CD4-positive, alpha-beta memory T cell (primary cell): ENCODE results near the gene CD8B. TPM values are rescaled to one million over a fixed set of nuclear protein-coding genes. Genes with fewer than 3 reads are reported as not detected.

Experiments
- CTCF ChIA-PET: fragments of 350-600 bp; sonication (Branson Sonifier 250); formaldehyde crosslinking; loops from one replicate; lab custom pipeline; 2021; ENCODE audit warnings: inconsistent platforms; ENCODE audit not compliant: partially characterized antibody; lab: Charles Lee
- POLR2A ChIA-PET: fragments of 350-600 bp; sonication (Branson Sonifier 250); formaldehyde crosslinking; loops from one replicate; lab custom pipeline; 2021; ENCODE audit not compliant: partially characterized antibody; lab: Charles Lee
- DNase-seq, 5 donors: peaks; one replicate each; pipeline versions ENCODE4 v3.0.0 to v3.0.0-alpha.2; 2020 to 2022; ENCODE audit warnings: mixed read lengths in 1 of 5
- H3K27ac ChIP-seq: one replicate; pipeline ENCODE4 v1.7.0; 2013; ENCODE audit warnings: low read depth, low read length
- H3K27me3 ChIP-seq: 2 replicates; pipeline ENCODE4 v1.7.0; 2013; ENCODE audit warnings: mild to moderate bottlenecking, low read length, moderate library complexity; ENCODE audit not compliant: insufficient read depth
- H3K36me3 ChIP-seq: 2 replicates; pipeline ENCODE4 v1.7.0; 2013; ENCODE audit warnings: mild to moderate bottlenecking, low read length, moderate library complexity; ENCODE audit not compliant: insufficient read depth
- H3K4me1 ChIP-seq: 2 replicates; pipeline ENCODE4 v1.7.0; 2013; ENCODE audit warnings: mild to moderate bottlenecking, low read length, moderate library complexity; ENCODE audit not compliant: insufficient read depth
- H3K4me3 ChIP-seq, 2 donors: one replicate each; pipeline ENCODE4 v1.7.0; 2013; ENCODE audit warnings: low read length in 2 of 2, mild to moderate bottlenecking in 1 of 2
- H3K9me3 ChIP-seq, 2 donors: one replicate each; pipeline ENCODE4 v1.7.0; 2013; ENCODE audit warnings: low read length in 2 of 2, control low read depth in 1 of 2; ENCODE audit not compliant: control insufficient read depth in 1 of 2
- H3K27ac Mint-ChIP-seq, 7 donors: one replicate each; pipeline ENCODE4 v1.8.0; 2020 to 2021; ENCODE audit warnings: mixed read lengths in 7 of 7, mild to moderate bottlenecking in 6 of 7, inconsistent platforms in 3 of 7, moderate library complexity in 3 of 7
- H3K27me3 Mint-ChIP-seq, 2 donors: one replicate each; pipeline ENCODE4 v1.8.0; 2020 to 2021; ENCODE audit warnings: mixed read lengths in 2 of 2
- H3K36me3 Mint-ChIP-seq, 2 donors: one replicate each; pipeline ENCODE4 v1.8.0; 2020 to 2021; ENCODE audit warnings: mixed read lengths in 2 of 2, inconsistent platforms in 1 of 2, mild to moderate bottlenecking in 1 of 2
- H3K4me1 Mint-ChIP-seq, 4 donors: one replicate each; pipeline ENCODE4 v1.8.0; 2020 to 2021; ENCODE audit warnings: mixed read lengths in 4 of 4, mild to moderate bottlenecking in 1 of 4
- H3K4me3 Mint-ChIP-seq, 8 donors: one replicate each; pipeline ENCODE4 v1.8.0; 2020 to 2021; ENCODE audit warnings: mixed read lengths in 8 of 8, mild to moderate bottlenecking in 7 of 8, moderate library complexity in 6 of 8, inconsistent platforms in 3 of 8
- H3K9me3 Mint-ChIP-seq, 8 donors: one replicate each; pipeline ENCODE4 v1.8.0; 2020 to 2021; ENCODE audit warnings: mixed read lengths in 8 of 8, mild to moderate bottlenecking in 5 of 8, inconsistent platforms in 3 of 8, moderate library complexity in 1 of 8
- intact Hi-C: fragments of 100-400 bp; cut with micrococcal nuclease; formaldehyde crosslinking; loops from one replicate; pipeline ENCODE4 v1.15.1; 2023
- polyA plus RNA-seq, 2 donors: library from polyadenylated mRNA; unstranded; fragments of 300-500 nt; fragmentation: Illumina TruSeq; gene quantifications; one replicate each; pipeline ENCODE4 v1.2.3, GENCODE V29; 2021
- total RNA-seq, 2 experiments: library from RNA; stranded (reverse); gene quantifications; one replicate each; pipeline ENCODE4 v1.2.3, GENCODE V29; 2021

The CD8B gene
- total and polyA plus RNA-seq, 4 experiments from 2014 or later: 0.22 to 1.1 (median 0.59) TPM

GRCh38 chr2:86769838-86770237 lies 91.8 kb downstream of the CD8B start:
- H3K27ac Mint-ChIP-seq: no peak overlapping the region
- peaks cover 63 to 90% of the 10 kb centered on the region in 2 donors for H3K36me3 Mint-ChIP-seq
- POLR2A ChIA-PET: no interaction called here
- no peaks in the 10 kb centered on the region for H3K27me3 Mint-ChIP-seq
- Histone ChIP-seq H3K9me3 (no peaks in the 10 kb centered on the region), H3K4me1 (no peaks in the 10 kb centered on the region), H3K27me3 (no peaks in the 10 kb centered on the region), H3K36me3 (peaks cover 40% of the 10 kb centered on the region), H3K4me3 (no peak overlapping the region), H3K27ac (no peak overlapping the region)
- DNase-seq: no peak
- H3K9me3 Mint-ChIP-seq: no peaks in the 10 kb centered on the region
- intact Hi-C loops: loop anchor here (10.0 kb wide), 1 partner anchor 255 kb away; no protein-coding TSS in a partner anchor
- no peak overlapping the region for H3K4me3 Mint-ChIP-seq
- peaks cover 0 to 2% (median under 1%) of the 10 kb centered on the region in 4 donors for H3K4me1 Mint-ChIP-seq
- CTCF ChIA-PET: no interaction called here

DNA sequence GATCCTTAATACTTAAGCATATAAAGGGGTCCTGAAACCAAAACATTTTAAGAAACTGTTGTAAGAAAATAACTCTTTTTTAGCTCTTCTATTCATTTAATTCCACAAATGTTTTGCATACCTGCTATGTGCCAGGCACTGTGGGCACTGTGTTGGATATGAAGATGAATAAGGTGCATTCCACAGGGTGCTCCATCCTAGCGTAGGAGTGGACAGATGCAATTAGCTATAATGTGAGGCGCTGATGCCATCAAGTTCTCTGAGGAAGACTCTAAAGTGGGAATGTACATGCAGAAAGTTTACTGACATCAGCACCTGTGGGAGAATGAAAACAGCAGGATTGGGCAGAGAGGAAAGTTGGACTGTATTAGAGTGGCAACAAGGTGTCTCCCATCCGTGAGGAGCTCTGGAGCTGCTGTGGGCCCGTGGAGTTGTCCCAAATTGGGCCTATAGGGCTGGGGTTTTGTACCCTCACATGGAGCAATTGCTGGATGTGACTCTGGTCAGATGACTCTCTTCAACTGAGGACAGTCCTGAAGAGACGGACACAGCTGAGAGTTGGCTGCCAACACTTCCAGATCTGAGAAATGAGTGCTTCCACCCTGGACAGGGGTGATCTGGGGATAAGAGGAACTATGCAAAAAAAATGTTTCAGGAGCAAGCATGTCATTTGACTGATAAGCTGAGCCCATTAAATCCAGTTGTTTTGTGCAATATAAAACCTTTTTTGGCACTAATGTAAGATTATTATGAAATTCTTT lies 93.3 kb downstream of the CD8B start:
- no peak overlapping the region for H3K4me3 Mint-ChIP-seq
- Histone ChIP-seq H3K4me3 (no peak overlapping the region), H3K27ac (no peak overlapping the region), H3K9me3 (no peaks in the 10 kb centered on the region), H3K4me1 (no peaks in the 10 kb centered on the region), H3K27me3 (no peaks in the 10 kb centered on the region), H3K36me3 (peaks cover 32% of the 10 kb centered on the region)
- POLR2A ChIA-PET: no interaction called here
- H3K9me3 Mint-ChIP-seq: no peaks in the 10 kb centered on the region
- intact Hi-C loops: loop anchor here (10.0 kb wide), 1 partner anchor 254 kb away; no protein-coding TSS in a partner anchor
- H3K4me1 Mint-ChIP-seq: peaks cover 0 to 9% (median 4%) of the 10 kb centered on the region in 4 donors
- peaks cover 50 to 79% of the 10 kb centered on the region in 2 donors for H3K36me3 Mint-ChIP-seq
- no peak for DNase-seq
- peak overlapping the region in 1 of 7 donors; percentile 35 for H3K27ac Mint-ChIP-seq
- CTCF ChIA-PET: interaction anchor here (0.9 to 1.0 kb wide), 3 partner anchors 38 to 250 kb away, joined by 3 read pairs; no protein-coding TSS in a partner anchor
- H3K27me3 Mint-ChIP-seq: no peaks in the 10 kb centered on the region

Other genes starting within 250 kb of the CD8B start
- gene RNF103, start 238.0 kb downstream of the CD8B start, total RNA-seq: 10 to 100 TPM; 33.7 to 35.0 TPM
- gene RNF103, start 238.0 kb downstream of the CD8B start, polyA plus RNA-seq: 1 to 10 TPM; 1.8 to 6.4 TPM
- gene RMND5A, start 141.6 kb downstream of the CD8B start, total RNA-seq: 10 to 100 TPM; 37.1 to 37.4 TPM
- gene RMND5A, start 141.6 kb downstream of the CD8B start, polyA plus RNA-seq: 10 to 100 TPM; 11.0 to 17.4 TPM
- 1 to 10 TPM in 1 of 2 experiments, under 1 TPM in 1; 0.91 to 1.9 TPM for gene CD8A, start 71.0 kb downstream of the CD8B start, total RNA-seq
- gene CD8A, start 71.0 kb downstream of the CD8B start, polyA plus RNA-seq: 1 to 10 TPM in 1 of 2 donors, under 1 TPM in 1; 0.47 to 1.1 TPM
- 1 to 10 TPM; 3.4 TPM for gene RGPD1, start 80.2 kb upstream of the CD8B start, total RNA-seq
- 1 to 10 TPM in 1 of 2 donors, under 1 TPM in 1; 0.95 to 3.7 TPM for gene RGPD1, start 80.2 kb upstream of the CD8B start, polyA plus RNA-seq
- 10 to 100 TPM; 11.7 to 17.8 TPM for gene PLGLB1, start 160.0 kb upstream of the CD8B start, total RNA-seq
- 1 to 10 TPM in 1 of 2 donors, under 1 TPM in 1; 0.79 to 2.2 TPM for gene PLGLB1, start 160.0 kb upstream of the CD8B start, polyA plus RNA-seq